Muscle layer of duodenum (tissue), 2 donors: ENCODE results near the gene GTPBP1.

ENCODE experiments used
- H3K27ac ChIP-seq: one replicate; pipeline ENCODE4 v1.7.0; 2013; ENCODE audit warnings: mild to moderate bottlenecking, low read length
- H3K27me3 ChIP-seq: one replicate; pipeline ENCODE4 v1.7.0; 2013; ENCODE audit warnings: low read depth, mild to moderate bottlenecking, control low read depth, low read length
- H3K36me3 ChIP-seq, 2 donors: one replicate each; pipeline ENCODE4 v1.7.0; 2013; ENCODE audit warnings: low read length in 2 of 2, control low read depth in 1 of 2, mild to moderate bottlenecking in 1 of 2; ENCODE audit not compliant: insufficient read depth in 2 of 2, control insufficient read depth in 1 of 2
- H3K4me1 ChIP-seq, 2 donors: one replicate each; pipeline ENCODE4 v1.7.0; 2013; ENCODE audit warnings: low read length in 2 of 2, mild to moderate bottlenecking in 2 of 2, control low read depth in 1 of 2, moderate library complexity in 1 of 2; ENCODE audit not compliant: insufficient read depth in 2 of 2, control insufficient read depth in 1 of 2
- H3K4me3 ChIP-seq, 2 donors: one replicate each; pipeline ENCODE4 v1.7.0; 2013; ENCODE audit warnings: low read length in 2 of 2, low read depth in 1 of 2, mild to moderate bottlenecking in 1 of 2
- H3K9me3 ChIP-seq, 2 donors: one replicate each; pipeline ENCODE4 v1.7.0; 2013; ENCODE audit warnings: low read length in 2 of 2, control low read depth in 1 of 2, mild to moderate bottlenecking in 1 of 2; ENCODE audit not compliant: control insufficient read depth in 1 of 2
- donor health status: healthy.

GTPBP1 gene

DNA sequence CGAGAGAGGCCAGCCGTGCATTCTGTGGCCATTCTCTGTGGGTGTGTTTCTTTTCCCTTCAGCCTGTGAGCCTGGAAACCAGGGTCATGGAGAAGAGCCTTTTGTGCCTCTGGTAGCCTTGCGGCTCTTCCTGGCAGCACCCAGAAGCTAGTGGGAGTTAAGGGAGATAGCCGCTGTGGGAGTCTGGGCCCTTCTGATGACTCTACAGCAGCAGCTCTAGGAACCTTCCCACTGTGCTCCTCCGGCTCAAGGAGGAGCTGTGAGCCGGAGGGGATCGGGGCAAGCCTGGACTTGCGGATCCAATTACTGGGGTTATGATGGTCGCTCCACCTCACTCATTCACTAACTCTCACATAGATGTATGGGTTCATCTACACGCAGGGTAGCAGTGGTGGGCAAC is 10.5 kb downstream of the GTPBP1 start:
- no peaks in the 10 kb centered on the region for H3K9me3 ChIP-seq
- H3K27ac ChIP-seq, result no peak overlapping the region
- H3K4me3 ChIP-seq, result no peak overlapping the region
- peaks cover 0 to 35% of the 10 kb centered on the region in 2 donors for H3K4me1 ChIP-seq
- peaks cover 30 to 33% of the 10 kb centered on the region in 2 donors for H3K36me3 ChIP-seq
- H3K27me3 ChIP-seq, result no peaks in the 10 kb centered on the region

- Histone ChIP-seq H3K27me3 (no peaks in the 10 kb centered on the region), H3K4me1 (peaks cover 0 to 35% of the 10 kb centered on the region in 2 donors), H3K4me3 (no peak overlapping the region), H3K9me3 (no peaks in the 10 kb centered on the region), H3K27ac (no peak overlapping the region), H3K36me3 (peaks cover 35 to 37% of the 10 kb centered on the region in 2 donors)
These were observed 11.1 kb downstream of the GTPBP1 start for GRCh38 chr22:38716826-38717225.

DNA sequence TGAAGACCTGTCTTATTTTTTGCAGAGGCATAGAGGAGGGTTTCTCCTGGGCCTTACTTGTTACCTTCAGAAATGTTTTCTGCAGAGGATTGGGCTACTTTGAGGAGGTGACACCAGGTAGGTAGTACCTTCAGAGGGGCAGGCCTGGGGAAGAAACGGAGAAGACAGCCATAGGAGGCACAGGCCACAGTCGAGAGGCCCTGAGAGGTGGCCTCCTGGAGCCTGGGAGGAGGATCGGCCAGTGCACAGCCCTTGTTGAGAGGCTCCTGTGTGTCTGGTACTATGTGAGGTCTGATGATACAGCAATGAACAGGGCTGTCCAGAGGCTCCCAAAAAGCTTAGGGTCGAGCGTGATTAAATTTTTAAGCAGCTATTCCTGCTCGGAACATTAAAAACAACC is 11.5 kb downstream of the GTPBP1 start:
- Histone ChIP-seq H3K9me3 (no peaks in the 10 kb centered on the region), H3K36me3 (peaks cover 38 to 40% of the 10 kb centered on the region in 2 donors), H3K27ac (no peak overlapping the region), H3K27me3 (no peaks in the 10 kb centered on the region), H3K4me1 (peaks cover 0 to 35% of the 10 kb centered on the region in 2 donors), H3K4me3 (no peak overlapping the region)

DNA sequence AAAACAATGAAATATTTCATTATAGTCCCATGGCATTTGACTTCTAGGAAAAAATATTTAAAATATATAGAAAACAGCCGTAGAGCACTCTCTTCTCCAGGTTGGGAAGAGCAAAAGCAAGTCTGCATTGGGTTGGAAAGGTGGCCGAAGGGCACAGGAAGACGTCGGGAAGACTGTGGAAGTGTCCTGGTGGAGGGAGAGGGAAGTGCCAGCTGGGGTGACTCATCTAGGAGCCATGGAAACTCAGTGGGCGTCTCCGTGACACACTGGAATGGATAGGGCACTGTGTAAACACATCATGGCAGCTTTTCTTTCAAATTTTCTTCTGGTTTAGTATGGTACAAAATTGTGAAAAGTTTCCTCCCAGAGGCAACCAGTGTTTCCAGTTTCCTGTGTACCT is 12.7 kb downstream of the GTPBP1 start:
- Histone ChIP-seq H3K27ac (no peak overlapping the region), H3K9me3 (no peaks in the 10 kb centered on the region), H3K27me3 (no peaks in the 10 kb centered on the region), H3K4me1 (peaks cover 0 to 27% of the 10 kb centered on the region in 2 donors), H3K36me3 (peaks cover 49 to 52% of the 10 kb centered on the region in 2 donors), H3K4me3 (no peak overlapping the region)

DNA sequence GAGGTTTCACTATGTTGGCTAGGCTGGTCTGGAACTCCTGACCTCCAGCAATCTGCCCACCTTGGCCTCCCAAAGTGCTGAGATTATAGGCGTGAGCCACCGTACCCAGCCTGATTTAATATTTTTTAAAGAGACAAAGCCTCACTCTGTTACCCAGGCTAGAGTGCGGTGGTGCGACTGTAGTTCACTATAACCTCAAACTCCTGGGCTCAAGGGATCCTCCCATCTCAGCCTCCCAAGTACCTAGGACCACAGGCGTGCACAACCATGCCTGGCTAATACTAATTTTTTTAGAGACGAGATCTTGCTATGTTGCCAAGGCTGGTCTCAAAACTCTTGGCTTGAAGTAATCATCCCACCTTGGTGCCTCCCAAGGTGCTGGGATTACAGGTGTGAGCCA is 13.5 kb downstream of the GTPBP1 start:
- H3K36me3 ChIP-seq, result peaks cover 57 to 59% of the 10 kb centered on the region in 2 donors
- peaks cover 0 to 20% of the 10 kb centered on the region in 2 donors for H3K4me1 ChIP-seq
- no peak overlapping the region for H3K27ac ChIP-seq
- H3K4me3 ChIP-seq, result no peak overlapping the region
- no peaks in the 10 kb centered on the region for H3K9me3 ChIP-seq
- H3K27me3 ChIP-seq, result no peaks in the 10 kb centered on the region

- Histone ChIP-seq H3K36me3 (peaks cover 67 to 71% of the 10 kb centered on the region in 2 donors), H3K27ac (no peak overlapping the region), H3K4me3 (no peak overlapping the region), H3K27me3 (no peaks in the 10 kb centered on the region), H3K4me1 (peaks cover 0 to 15% of the 10 kb centered on the region in 2 donors), H3K9me3 (no peaks in the 10 kb centered on the region)
These were observed 14.6 kb downstream of the GTPBP1 start for GRCh38 chr22:38720350-38720749.

DNA sequence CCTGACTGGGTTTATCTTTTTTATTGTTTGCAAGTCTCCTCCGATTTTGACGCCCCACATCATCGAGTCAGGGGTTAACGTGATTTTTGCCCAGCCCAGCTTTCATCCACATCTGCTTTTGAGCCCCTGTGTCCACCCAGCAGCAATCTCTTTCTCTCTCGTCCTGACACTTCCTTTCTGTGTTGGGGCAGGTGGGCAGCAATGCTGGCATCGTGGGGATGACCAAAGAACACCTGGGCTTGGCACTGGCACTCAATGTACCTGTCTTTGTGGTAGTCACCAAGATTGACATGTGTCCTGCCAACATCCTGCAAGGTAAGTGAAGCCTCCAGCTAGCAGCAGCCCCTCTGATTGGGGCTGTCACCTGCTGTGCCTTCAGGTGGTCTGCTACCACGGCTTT is 15.8 kb downstream of the GTPBP1 start:
- H3K27me3 ChIP-seq, result no peaks in the 10 kb centered on the region
- H3K4me3 ChIP-seq, result no peak overlapping the region
- H3K36me3 ChIP-seq, result peaks cover 70 to 76% of the 10 kb centered on the region in 2 donors
- H3K9me3 ChIP-seq, result no peaks in the 10 kb centered on the region
- H3K27ac ChIP-seq, result no peak overlapping the region
- peaks cover 0 to 11% of the 10 kb centered on the region in 2 donors for H3K4me1 ChIP-seq

GRCh38 chr22:38724176-38724575 is 18.4 kb downstream of the GTPBP1 start:
- H3K27ac ChIP-seq, result no peak overlapping the region
- peaks cover 80 to 87% of the 10 kb centered on the region in 2 donors for H3K36me3 ChIP-seq
- no peaks in the 10 kb centered on the region for H3K9me3 ChIP-seq
- no peaks in the 10 kb centered on the region for H3K4me1 ChIP-seq
- H3K4me3 ChIP-seq, result no peak overlapping the region
- H3K27me3 ChIP-seq, result no peaks in the 10 kb centered on the region

DNA sequence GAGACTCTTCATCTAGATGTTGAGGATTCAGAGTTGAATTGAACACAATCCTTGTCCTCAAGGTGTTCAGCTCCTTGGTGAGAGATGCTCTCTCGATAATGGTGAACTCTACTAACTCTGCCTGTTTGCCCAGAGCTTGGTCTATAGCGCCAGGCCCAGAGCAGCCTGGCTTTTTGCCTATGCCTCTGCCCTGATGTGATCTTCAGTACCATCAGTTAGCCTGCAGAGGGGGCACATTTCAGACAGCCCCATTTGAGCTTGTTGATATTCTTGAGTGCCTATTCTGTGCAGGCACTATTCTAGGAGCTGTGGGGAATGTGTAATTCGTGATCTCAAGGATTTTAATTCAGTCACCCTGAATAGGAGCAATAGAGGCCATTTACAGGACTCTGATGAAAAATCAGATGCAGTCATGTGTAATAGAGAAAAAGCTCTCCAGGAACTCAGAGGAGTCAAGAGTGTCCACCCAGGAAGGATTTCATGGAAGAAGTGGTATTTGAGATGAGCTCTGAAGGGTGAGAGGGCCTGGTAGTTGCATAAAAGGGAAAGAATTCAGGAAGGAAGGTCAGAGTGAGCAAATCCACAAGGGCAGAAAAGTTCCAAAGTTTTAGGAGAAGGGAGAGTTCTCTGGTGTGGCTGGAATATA is 19.3 kb downstream of the GTPBP1 start:
- Histone ChIP-seq H3K27me3 (no peaks in the 10 kb centered on the region), H3K4me1 (no peaks in the 10 kb centered on the region), H3K4me3 (no peak overlapping the region), H3K36me3 (peaks cover 89 to 96% of the 10 kb centered on the region in 2 donors), H3K27ac (no peak overlapping the region), H3K9me3 (no peaks in the 10 kb centered on the region)

GRCh38 chr22:38725900-38726655 is 20.3 kb downstream of the GTPBP1 start:
- Histone ChIP-seq H3K27me3 (no peaks in the 10 kb centered on the region), H3K4me3 (no peak overlapping the region), H3K36me3 (peaks cover 94 to 98% of the 10 kb centered on the region in 2 donors), H3K27ac (no peak overlapping the region), H3K9me3 (no peaks in the 10 kb centered on the region), H3K4me1 (no peaks in the 10 kb centered on the region)

DNA sequence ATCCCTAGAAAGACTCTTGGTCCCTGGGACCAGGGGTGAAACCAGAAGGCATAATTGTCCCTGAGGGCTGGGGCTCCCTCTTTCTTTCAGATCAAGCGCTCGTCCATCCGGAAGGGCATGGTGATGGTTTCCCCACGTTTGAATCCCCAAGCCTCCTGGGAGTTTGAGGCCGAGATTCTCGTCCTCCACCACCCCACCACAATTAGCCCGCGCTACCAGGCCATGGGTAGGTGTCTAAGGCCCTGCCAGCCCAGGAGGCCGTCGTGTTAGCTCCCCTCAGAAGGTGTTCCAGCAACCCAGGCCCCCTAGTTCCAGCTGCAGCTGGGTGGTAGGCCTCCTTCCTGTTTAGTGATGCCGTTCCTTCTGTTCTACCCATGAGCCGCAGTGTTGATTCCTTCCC is 21.4 kb downstream of the GTPBP1 start:
- peaks cover 90 to 98% of the 10 kb centered on the region in 2 donors for H3K36me3 ChIP-seq
- no peak overlapping the region for H3K4me3 ChIP-seq
- peaks cover 0 to 2% of the 10 kb centered on the region in 2 donors for H3K4me1 ChIP-seq
- no peaks in the 10 kb centered on the region for H3K27me3 ChIP-seq
- no peaks in the 10 kb centered on the region for H3K9me3 ChIP-seq
- no peak overlapping the region for H3K27ac ChIP-seq
